Stimulated activated CD8-positive, alpha-beta memory T cell treated with anti-CD3 and anti-CD28 coated beads, Interleukin-7, amount 100 ng/mL, for 4 hours (primary cell): ENCODE measurements around the gene DTHD1.

Experiments used
- DNase-seq, 2 donors: peaks; one replicate each; pipeline ENCODE4 v3.0.0-alpha.2; 2020; ENCODE audit warnings: low read depth in 2 of 2

DTHD1 gene

DNA sequence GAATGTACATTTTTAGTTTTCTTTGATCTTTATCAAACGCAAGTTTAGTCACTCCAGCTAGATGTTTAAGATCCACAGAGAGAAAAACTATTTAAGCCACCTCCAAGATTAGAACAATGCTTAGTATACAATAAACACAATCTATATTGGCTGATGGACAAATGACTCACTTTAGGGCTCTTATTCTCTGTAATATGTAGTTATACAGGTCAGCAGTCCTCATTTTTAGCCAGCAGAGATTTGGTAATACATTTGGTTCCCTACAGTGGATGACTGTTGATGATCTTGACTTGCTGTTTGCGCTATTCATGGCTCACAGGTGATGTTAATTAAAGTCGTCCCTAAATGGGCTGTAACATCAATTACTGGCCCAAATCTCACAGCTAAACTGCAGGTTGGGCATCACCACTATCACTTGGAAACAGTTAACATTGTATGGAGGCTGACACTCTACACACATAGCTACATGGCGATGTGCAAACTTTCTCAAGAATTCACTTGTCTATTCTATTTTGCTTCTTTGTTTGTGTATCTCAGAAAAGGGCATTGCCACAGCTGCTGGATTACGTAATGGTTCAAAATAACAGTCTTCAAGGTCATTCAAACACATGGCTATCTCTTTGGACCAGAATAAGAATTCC lies 11.8 kb upstream of the DTHD1 start:
- no peak for DNase-seq

DNA sequence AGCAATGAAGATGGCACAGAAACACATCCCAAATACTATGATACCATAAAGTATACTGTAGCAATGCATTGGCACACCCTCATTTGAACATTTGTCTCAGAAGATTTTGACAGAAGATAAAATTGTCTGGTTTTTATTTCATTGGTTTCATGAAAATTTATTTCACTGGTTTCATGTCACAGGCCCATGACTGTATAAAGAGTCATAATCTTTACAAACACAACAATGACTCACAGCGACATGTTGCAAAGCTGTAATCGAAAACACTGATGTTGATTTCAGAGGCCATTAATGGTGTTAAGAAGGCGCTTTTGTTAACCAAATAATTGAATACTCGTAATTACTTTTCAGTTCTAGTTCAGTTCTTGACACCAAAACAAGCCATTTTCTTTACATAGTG lies 8.1 kb upstream of the DTHD1 start:
- no peak for DNase-seq

GRCh38 chr4:36274158-36274557 lies 7.3 kb upstream of the DTHD1 start:
- DNase-seq, result no peak

DNA sequence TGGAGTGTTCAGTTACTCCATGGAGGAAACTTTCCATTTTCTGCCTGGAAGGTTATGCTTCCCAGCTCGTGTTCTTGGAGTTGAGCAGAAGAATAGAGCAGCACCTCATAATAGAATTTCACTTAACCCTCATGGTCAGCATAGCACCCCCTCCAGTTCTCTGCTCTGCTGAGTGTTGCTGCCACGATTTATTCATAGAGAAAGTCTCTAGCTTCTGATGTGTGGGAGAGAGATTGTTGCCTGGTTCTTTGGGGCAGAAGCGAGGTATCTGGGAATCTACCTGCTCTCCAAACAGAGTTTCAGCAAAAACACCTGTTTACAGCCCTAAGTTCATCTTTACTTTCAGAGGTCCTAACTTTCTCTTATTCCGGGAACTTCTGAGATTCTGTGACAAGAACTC lies 3.9 kb upstream of the DTHD1 start:
- no peak for DNase-seq

DNA sequence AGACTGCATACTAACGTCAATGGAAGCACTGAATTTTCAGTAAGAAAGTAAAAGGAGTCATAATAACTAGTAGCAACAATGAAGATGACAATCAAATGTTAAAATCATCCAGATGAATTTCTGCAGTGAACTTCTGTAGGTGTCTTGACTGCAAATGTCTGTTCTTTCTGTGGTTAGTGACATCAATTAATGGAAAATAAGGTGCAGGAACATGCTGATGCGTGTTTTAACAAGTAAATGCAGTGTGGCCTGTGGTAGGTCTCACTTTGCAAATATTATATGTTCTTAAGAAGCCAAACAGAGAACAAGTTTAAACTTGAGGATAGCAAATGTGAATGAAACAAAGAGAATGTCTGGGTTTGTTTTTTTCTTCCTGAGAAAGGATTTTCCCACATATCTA lies 2.6 kb upstream of the DTHD1 start:
- no peak for DNase-seq

DNA sequence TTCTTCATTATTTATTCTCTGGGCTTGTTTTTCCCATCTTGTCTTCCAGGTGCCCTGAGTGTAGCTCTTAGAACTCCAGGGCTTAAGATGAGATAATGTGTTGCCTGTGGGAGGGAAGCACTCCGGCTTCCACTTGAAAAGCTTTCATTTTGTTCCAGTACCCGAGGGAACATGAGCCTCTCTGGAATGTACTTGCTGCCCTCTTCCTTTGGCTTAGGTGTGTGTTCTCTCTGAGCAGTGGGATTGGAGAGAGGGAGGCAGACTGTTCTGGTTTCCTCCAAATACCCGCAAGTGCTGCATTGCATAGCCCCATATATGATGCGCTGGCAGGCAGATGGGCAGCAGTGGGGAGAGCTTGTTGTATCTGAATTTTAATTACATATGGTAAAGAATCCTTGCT lies 861 bp upstream of the DTHD1 start:
- no peak for DNase-seq

GRCh38 chr4:36282503-36283030 lies 1.2 kb downstream of the DTHD1 start:
- no peak for DNase-seq

GRCh38 chr4:36283912-36284465 lies 2.6 kb downstream of the DTHD1 start:
- no peak for DNase-seq

DNA sequence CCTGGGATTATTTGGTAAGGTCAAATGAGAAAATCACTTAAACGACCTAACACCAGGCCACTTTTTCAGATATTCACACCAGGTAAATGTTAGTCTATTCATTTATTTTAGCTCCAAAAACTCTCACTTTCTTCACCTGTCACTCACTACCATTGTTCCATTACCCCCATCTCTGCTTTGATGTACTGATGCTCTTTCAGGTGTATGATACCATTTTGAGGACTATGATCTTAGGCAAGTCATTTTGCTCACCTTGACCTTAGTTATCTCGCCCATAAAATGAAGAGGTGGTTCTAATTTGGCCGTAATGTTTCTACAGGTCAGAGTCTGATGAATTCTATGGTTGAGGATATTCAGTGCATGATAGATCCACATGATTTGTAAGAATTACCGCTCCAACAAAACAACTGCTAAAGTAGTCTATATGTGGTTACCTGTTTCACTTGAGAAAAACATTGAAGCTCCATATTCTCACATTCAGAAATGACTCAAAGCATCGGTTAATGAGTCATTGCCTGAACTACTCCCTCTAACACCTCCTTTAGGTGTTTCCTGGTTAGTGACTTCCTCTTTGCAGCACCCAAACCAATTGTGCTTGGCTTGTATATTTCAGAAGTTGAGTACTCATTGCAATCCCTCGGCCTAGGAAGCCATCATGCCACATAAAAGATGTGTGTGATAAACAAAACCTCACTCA lies 4.5 kb downstream of the DTHD1 start:
- DNase-seq, result peak; percentile 20 to 49

GRCh38 chr4:36286481-36286871 lies 5.1 kb downstream of the DTHD1 start:
- no peak for DNase-seq

DNA sequence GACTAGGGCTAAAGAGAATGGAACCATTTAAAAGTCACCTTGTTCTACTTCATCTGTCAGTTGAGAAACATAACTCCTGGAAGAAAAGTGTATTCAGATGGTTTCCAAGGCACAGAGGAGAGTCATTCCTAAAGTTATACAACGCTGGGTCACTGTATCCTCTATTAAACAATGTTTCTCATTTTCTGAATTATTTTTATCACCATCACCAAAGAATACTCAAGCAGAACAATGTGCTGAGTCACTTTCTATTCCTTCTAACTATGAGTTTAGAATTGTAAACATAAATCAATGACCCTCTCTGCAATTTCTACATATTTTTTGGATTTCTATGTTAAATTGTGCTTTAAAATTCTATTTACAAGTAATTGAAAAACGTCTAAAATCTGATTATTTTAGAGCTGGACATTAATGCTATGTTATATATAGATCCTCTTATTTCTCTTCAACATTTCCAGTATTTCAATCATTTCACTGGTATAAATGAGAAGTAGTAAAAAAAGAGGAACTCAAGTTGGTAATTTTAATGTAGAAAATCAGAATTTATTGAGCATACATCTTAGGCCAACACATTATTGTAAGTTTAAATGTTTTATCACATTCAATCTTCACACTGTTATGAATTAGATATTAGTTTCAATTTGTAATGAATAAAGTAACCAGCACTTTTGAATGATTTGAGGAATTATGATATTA lies 7.5 kb downstream of the DTHD1 start:
- no peak for DNase-seq

- no peak for DNase-seq
Measured at GRCh38 chr4:36290641-36291040, 9.2 kb downstream of the DTHD1 start.

DNA sequence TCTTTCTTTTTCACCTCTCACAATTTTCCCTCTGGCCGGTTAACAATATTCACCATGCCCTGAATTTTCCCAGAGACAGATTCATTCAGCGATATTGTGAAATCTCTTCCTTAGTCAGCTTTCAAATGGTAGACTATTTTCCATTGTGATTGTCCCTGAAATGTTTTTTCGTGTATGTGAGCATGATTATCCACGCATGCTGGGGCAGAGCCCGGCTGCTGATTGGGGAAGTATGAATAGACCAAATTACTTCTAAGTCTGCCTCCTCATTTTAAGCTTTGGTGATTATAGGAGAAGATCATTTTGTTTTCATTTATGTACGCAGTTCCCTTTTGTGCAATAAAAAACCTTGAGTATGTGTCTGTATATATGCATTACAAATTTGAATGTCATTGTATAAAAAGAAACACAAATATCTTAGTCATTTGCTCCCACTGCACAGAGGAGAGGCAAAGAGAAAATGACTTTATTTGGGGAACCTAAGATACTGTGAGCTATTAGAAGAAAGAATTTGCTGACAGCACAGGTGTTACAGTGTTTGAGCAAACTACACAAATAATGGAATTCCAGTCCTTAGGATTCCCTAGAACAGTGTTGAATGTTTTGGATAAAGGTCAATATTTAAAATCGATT lies 11.3 kb downstream of the DTHD1 start:
- no peak for DNase-seq

DNA sequence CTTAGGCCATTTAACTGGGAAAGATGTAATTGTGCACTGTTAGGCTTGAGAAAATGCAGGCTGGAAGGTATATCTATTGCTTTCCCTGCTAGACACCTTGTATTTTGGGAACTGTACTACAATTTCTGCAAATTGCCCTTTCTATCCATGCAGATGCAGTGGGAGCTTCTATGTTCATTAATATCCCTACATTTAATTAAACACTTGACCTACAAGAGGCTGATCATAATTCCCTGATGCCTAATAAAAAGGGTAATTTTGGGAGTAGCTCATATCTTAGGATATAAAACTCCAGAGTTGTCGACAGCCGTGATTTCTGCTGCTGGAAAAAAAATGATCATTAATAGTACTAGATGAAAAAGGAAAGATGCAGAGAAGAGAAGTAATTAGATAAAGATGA lies 19.7 kb downstream of the DTHD1 start:
- no peak for DNase-seq

GRCh38 chr4:36303426-36304137 lies 22.2 kb downstream of the DTHD1 start:
- no peak for DNase-seq

DNA sequence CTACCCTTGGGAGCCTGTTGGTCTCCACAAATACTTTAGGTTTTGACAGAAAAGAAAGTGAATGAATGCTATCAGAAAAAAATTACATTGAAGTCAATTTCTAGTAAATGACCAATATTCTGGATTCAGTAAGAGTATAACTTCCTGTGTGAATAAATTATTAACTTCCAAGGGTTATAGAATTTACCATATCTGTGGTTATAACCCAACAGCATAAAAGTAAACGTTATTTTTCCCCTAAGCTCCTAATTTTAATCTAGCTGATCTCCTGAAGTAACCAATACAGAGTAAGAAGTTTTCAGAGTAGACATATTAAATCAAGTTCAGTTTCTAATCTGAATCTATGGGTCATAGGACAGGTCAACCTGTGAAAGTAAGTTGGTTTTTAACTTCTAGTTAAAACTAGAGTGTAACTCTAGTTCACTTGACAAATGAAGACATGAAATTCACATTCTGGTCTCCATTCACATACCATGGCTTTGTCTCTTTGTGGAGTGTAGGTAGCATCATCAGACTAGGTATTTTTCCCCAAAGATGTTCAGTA lies 22.8 kb downstream of the DTHD1 start:
- DNase-seq, result no peak

GRCh38 chr4:36308150-36308549 lies 26.7 kb downstream of the DTHD1 start:
- DNase-seq, result no peak

DNA sequence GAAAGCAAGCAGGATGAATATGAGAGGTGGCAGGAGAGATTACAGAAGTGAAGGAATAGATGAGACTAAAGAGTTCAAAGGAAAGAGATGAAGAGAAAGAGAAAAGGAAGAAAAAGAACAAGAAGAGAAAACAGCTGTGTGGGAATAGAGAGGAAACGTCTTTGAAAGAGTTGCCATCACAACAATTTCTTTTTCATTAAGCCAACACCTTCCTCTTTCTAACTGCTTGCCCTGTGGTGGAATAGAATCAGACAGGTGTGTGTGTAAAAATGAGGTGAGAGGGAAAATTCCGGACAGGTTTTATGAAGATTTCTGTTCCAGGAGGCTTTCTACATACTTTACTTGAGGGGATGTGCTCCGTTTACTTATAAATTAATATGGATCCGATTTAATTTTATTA lies 28.8 kb downstream of the DTHD1 start:
- no peak for DNase-seq

DNA sequence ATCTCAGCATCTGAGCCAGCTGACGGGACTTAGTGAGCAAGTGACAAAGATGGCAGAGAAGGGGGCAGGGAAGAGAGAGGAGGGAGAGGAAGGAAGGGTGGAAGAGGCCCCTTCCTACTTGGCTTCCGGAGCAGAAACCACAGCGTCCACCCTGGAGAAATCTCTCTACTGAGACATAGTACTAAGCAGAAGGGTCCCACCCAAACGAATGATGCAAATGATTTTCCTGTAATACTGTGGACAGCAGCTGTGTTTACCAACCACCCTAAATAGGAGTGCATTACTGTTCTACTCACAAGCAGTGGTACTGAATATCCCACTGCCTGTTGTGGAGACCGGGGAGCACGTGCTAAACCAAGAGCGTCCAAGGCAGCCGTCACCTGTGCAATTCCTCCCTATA lies 29.4 kb downstream of the DTHD1 start:
- no peak for DNase-seq

DNA sequence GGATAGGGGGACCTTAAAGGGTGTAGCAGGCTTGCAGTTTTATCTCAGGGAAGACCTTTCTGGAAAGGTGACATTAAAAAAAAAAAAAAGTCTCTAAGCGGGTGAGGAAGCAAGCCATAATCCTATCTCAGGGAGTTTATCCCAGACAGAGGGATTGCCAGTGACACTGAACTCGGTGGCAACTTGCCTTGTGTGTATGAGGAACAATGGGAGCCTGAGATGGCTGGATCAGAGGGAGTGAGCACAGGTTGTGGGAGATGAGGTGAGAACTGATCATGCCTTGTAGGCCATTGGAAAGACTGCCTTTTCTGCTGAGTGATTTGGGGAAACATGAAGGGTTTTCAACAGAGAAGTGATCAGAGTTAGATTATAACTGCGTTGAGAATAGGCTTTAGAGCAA lies 31.1 kb downstream of the DTHD1 start:
- no peak for DNase-seq

GRCh38 chr4:36313301-36313700 lies 31.9 kb downstream of the DTHD1 start:
- DNase-seq, result no peak
